ENCODE results near the gene COPG1. TPM values are rescaled to one million over a fixed set of nuclear protein-coding genes. Genes with fewer than 3 reads are reported as not detected.

The COPG1 gene
- polyA plus RNA-seq, 3 donors: 59.9 to 94.5 (median 60.2) TPM

DNA sequence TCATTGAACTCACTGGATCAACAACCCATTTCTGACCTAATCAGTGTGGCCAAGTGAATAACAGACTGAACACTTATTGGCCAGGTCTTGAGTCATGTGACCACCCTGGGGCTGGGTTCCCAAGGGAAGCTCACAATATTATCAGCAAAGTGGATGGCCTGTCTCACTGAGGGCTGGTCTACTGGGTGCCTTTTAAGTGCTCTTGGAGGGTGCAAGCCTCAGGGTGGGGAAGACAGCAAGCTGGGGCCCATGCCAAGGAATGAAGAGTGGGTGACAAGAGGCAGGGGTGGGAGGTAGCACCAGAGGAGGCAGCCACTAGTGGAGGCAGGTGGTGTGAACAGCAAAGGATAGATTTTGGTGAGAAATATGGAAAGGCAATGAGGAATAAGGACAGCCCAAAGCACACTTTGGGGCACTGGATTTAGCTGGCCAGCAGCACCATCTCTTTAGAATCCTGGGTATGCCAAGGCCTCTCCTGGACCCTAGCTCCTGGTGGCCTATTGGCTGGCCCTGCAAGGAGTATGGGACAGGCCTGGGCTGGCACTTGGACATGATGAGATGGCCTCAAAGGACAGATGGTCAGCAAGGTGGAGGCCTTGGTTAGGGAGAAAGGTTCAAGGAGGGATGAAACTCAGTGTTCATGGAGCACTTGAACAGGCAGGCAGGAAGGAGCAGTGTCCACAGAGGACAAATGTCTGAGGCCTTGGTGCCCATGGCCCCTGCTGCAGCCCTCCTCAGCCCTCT lies 63.4 kb downstream of the COPG1 start:
- H3K36me3 ChIP-seq (replicated peaks in 1 of 2; ENCODE audit: control insufficient read depth in 1 of 2, insufficient read depth in 2 of 2, low read length in 2 of 2): no peaks in the 10 kb centered on the region
- H3K27ac ChIP-seq (ENCODE audit: low read depth in 1 of 2, low read length in 2 of 2): peak overlapping the region; percentile 40 to 78
- Mint-ChIP-seq H3K4me3 (peak overlapping the region in 1 of 2 donors; percentile 97), H3K27ac (peak overlapping the region in 6 of 7 donors; percentile 28 to 82 (median 68)), H3K36me3 (no peaks in the 10 kb centered on the region), H3K27me3 (ENCODE audit: low read depth in 3 of 3) (peaks cover 1 to 13% (median 2%) of the 10 kb centered on the region in 3 donors), H3K9me3 (peaks cover 0 to 2% (median 0%) of the 10 kb centered on the region in 7 donors), H3K4me1 (peaks cover 52% of the 10 kb centered on the region)
- peak overlapping the region in 2 of 3 experiments; percentile 80 to 93 for H3K4me3 ChIP-seq (replicated peaks in 1 of 3; ENCODE audit: low read depth in 2 of 3, low read length in 3 of 3)
- H3K27me3 ChIP-seq (ENCODE audit: control insufficient read depth in 2 of 2, insufficient read depth in 2 of 2, low read length in 2 of 2): no peaks in the 10 kb centered on the region
- H3K4me2 ChIP-seq (replicated peaks; ENCODE audit: extremely low read depth, low read length, poor library complexity, severe bottlenecking): peak overlapping the region; percentile 90
- H3K9ac ChIP-seq (ENCODE audit: insufficient read depth, low read length, poor library complexity, severe bottlenecking): no peak overlapping the region
- intact Hi-C loops (cut with micrococcal nuclease): loop anchor here (5.0 to 10.0 kb wide), 2 partner anchors 36 to 338 kb away; partner anchors contain the start of gene HMCES (in 1 of the 2)
- H3K4me1 ChIP-seq (ENCODE audit: control insufficient read depth in 1 of 2, insufficient read depth in 2 of 2, low read length in 2 of 2): peaks cover 39 to 52% of the 10 kb centered on the region in 2 donors
- no peaks in the 10 kb centered on the region for H3K9me3 ChIP-seq (replicated peaks in 1 of 2; ENCODE audit: control insufficient read depth in 1 of 2, insufficient read depth in 1 of 2, low read length in 2 of 2)
- peaks cover 41% of the 10 kb centered on the region for H4K20me1 ChIP-seq (ENCODE audit: insufficient read depth, low read length)
- H3K79me2 ChIP-seq (ENCODE audit: insufficient read depth, low read length): peaks cover 20% of the 10 kb centered on the region
- H2AFZ ChIP-seq (ENCODE audit: insufficient read depth, low read depth, low read length, poor library complexity, severe bottlenecking): no peak overlapping the region
- no peak for DNase-seq
- TF ChIP-seq, protein P1, sequence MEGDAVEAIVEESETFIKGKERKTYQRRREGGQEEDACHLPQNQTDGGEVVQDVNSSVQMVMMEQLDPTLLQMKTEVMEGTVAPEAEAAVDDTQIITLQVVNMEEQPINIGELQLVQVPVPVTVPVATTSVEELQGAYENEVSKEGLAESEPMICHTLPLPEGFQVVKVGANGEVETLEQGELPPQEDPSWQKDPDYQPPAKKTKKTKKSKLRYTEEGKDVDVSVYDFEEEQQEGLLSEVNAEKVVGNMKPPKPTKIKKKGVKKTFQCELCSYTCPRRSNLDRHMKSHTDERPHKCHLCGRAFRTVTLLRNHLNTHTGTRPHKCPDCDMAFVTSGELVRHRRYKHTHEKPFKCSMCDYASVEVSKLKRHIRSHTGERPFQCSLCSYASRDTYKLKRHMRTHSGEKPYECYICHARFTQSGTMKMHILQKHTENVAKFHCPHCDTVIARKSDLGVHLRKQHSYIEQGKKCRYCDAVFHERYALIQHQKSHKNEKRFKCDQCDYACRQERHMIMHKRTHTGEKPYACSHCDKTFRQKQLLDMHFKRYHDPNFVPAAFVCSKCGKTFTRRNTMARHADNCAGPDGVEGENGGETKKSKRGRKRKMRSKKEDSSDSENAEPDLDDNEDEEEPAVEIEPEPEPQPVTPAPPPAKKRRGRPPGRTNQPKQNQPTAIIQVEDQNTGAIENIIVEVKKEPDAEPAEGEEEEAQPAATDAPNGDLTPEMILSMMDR (IDR thresholded peaks at IDR 0.05): no peak

DNA sequence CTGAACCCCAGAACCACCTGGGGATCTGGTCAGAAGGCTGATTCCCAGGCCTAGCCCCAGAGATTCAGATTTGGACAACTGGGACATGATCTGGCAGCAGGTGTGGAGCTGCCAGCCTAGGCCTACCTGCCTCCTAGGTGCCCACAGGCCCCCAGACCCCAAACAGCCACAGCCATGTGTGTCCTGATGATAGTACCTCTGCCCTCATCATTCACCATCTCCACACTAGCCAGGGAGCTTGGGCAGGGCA lies 63.9 kb downstream of the COPG1 start:
- DNase-seq: no peak
- peak overlapping the region in 5 of 7 donors; percentile 19 to 82 (median 66) for H3K27ac Mint-ChIP-seq
- intact Hi-C loops (cut with micrococcal nuclease): loop anchor here (5.0 to 10.0 kb wide), 2 partner anchors 36 to 339 kb away; partner anchors contain the start of gene HMCES (in 1 of the 2)
- peaks cover 1 to 14% (median 2%) of the 10 kb centered on the region in 3 donors for H3K27me3 Mint-ChIP-seq (ENCODE audit: low read depth in 3 of 3)
- peaks cover 52% of the 10 kb centered on the region for H3K4me1 Mint-ChIP-seq
- peaks cover 41% of the 10 kb centered on the region for H4K20me1 ChIP-seq (ENCODE audit: insufficient read depth, low read length)
- peak overlapping the region; percentile 79 to 93 (median 80) for H3K4me3 ChIP-seq (replicated peaks in 1 of 3; ENCODE audit: low read depth in 2 of 3, low read length in 3 of 3)
- peak overlapping the region; percentile 90 for H3K4me2 ChIP-seq (replicated peaks; ENCODE audit: extremely low read depth, low read length, poor library complexity, severe bottlenecking)
- TF ChIP-seq, protein P1 (IDR thresholded peaks at IDR 0.05): no peak
- H3K36me3 ChIP-seq (replicated peaks in 1 of 2; ENCODE audit: control insufficient read depth in 1 of 2, insufficient read depth in 2 of 2, low read length in 2 of 2): no peaks in the 10 kb centered on the region
- no peak overlapping the region for H2AFZ ChIP-seq (ENCODE audit: insufficient read depth, low read depth, low read length, poor library complexity, severe bottlenecking)
- peaks cover 39 to 51% of the 10 kb centered on the region in 2 donors for H3K4me1 ChIP-seq (ENCODE audit: control insufficient read depth in 1 of 2, insufficient read depth in 2 of 2, low read length in 2 of 2)
- no peaks in the 10 kb centered on the region for H3K27me3 ChIP-seq (ENCODE audit: control insufficient read depth in 2 of 2, insufficient read depth in 2 of 2, low read length in 2 of 2)
- peaks cover 0 to 2% (median 0%) of the 10 kb centered on the region in 7 donors for H3K9me3 Mint-ChIP-seq
- peak overlapping the region in 1 of 2 donors; percentile 97 for H3K4me3 Mint-ChIP-seq
- H3K79me2 ChIP-seq (ENCODE audit: insufficient read depth, low read length): peaks cover 20% of the 10 kb centered on the region
- H3K9me3 ChIP-seq (replicated peaks in 1 of 2; ENCODE audit: control insufficient read depth in 1 of 2, insufficient read depth in 1 of 2, low read length in 2 of 2): no peaks in the 10 kb centered on the region
- peak overlapping the region; percentile 40 to 78 for H3K27ac ChIP-seq (ENCODE audit: low read depth in 1 of 2, low read length in 2 of 2)
- H3K9ac ChIP-seq (ENCODE audit: insufficient read depth, low read length, poor library complexity, severe bottlenecking): peak overlapping the region; percentile 79
- no peaks in the 10 kb centered on the region for H3K36me3 Mint-ChIP-seq
